Breast epithelium (tissue), 4 donors: ENCODE data around the gene SYT13. TPM values are rescaled to one million over a fixed set of nuclear protein-coding genes. Genes with fewer than 3 reads are reported as not detected.

ENCODE experiments used
- DNase-seq, 2 donors: peaks; one replicate each; pipeline ENCODE4 v3.0.0-alpha.2; 2019; ENCODE audit warnings: low spot score in 2 of 2
- H3K27ac ChIP-seq, 2 donors: fragments of 200-600 bp; sonication (generic) in 1 of 2; one replicate each; pipeline ENCODE4 v1.5.1; 2016 to 2019; ENCODE audit warnings: mild to moderate bottlenecking in 1 of 2
- H3K27me3 ChIP-seq, 2 donors: fragments of 200-600 bp; sonication (generic) in 1 of 2; one replicate each; pipeline versions ENCODE4 v1.5.1 to v1.6.0; 2017 to 2019; ENCODE audit warnings: control low read depth in 1 of 2, mild to moderate bottlenecking in 1 of 2
- H3K36me3 ChIP-seq: fragments of 200-600 bp; one replicate; pipeline ENCODE4 v1.5.1; 2019
- H3K4me1 ChIP-seq, 2 donors: fragments of 200-600 bp; sonication (generic); one replicate each; pipeline ENCODE4 v1.5.1; 2016 to 2019; ENCODE audit warnings: control low read depth in 1 of 2
- H3K4me3 ChIP-seq, 3 donors: fragments of 200-600 bp; sonication (generic); 1 replicate in 2 of 3; 2 replicates in 1 of 3; pipeline ENCODE4 v1.5.1; 2016 to 2019; ENCODE audit warnings: mild to moderate bottlenecking in 3 of 3, moderate library complexity in 2 of 3
- H3K9me3 ChIP-seq, 2 donors: fragments of 200-600 bp; sonication (generic) in 1 of 2; one replicate each; pipeline ENCODE4 v1.5.1; 2016 to 2019; ENCODE audit warnings: control low read depth in 1 of 2
- POLR2A ChIP-seq: fragments of 450-650 bp; IDR thresholded peaks from one replicate; pipeline ENCODE4 v1.6.1; 2016; ENCODE audit warnings: antibody characterized with exemption, mild to moderate bottlenecking, moderate library complexity
- POLR2AphosphoS5 ChIP-seq, 3 donors: sonication (generic); formaldehyde crosslinking; IDR thresholded peaks; one replicate each; pipeline ENCODE4 v1.6.1; 2017; ENCODE audit warnings: antibody characterized with exemption in 3 of 3
- intact Hi-C: fragments of 100-400 bp; cut with DNase I; formaldehyde crosslinking; loops from one replicate; pipeline ENCODE4 v1.15.1; 2023; ENCODE audit warnings: low total_unique reads
- total RNA-seq, 3 donors: library from RNA; depleted of rRNA; stranded (reverse); fragments of >200 nt; gene quantifications; one replicate each; pipeline ENCODE4 v1.1.0, GENCODE V29; 2016
- TF ChIP-seq, protein P1 (sequence below), 3 donors: fragments of 450-650 bp; IDR thresholded peaks; one replicate each; pipeline ENCODE4 v1.5.1; 2016 to 2017; ENCODE audit warnings: antibody characterized with exemption in 3 of 3, mild to moderate bottlenecking in 3 of 3, moderate library complexity in 3 of 3

The SYT13 gene
- total RNA-seq, 3 donors from 2014 or later, result 0.29 to 0.33 TPM; not detected in 1

DNA sequence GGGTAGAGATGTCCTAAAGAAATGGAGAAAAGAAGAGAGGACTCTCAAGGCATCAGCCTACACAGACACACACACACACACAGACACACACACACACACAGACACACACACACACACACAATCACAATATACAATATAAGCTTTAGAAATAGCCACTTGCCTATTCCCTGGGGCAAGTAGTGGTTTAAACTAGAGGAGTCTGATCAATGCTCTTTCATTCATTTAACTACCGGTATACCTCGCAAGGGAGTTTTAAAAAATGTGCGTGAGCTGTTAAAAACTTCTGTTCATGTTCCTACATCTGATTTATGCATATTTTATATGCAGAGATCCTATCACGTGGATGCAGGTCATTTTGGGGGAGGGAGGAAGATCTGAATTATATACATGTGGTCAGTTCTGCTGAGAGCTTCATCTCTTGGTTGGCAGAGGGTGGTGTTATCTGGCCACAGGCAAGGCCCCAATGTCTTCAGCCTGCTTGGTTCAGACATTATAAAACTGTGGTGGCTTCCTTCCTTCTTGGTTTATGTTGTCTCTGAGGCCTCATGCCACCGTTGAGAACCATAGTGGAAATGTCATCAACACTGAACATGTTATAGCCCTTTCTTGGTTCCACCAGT lies 56.6 kb downstream of the SYT13 start:
- Histone ChIP-seq H3K27ac (no peak overlapping the region), H3K36me3 (peaks cover 9% of the 10 kb centered on the region), H3K4me1 (no peaks in the 10 kb centered on the region), H3K9me3 (no peaks in the 10 kb centered on the region), H3K4me3 (no peak overlapping the region), H3K27me3 (no peaks in the 10 kb centered on the region)
- no peak for TF ChIP-seq POLR2A
- no peak for TF ChIP-seq POLR2AphosphoS5 (IDR thresholded peaks at IDR 0.05)
- TF ChIP-seq, protein P1, sequence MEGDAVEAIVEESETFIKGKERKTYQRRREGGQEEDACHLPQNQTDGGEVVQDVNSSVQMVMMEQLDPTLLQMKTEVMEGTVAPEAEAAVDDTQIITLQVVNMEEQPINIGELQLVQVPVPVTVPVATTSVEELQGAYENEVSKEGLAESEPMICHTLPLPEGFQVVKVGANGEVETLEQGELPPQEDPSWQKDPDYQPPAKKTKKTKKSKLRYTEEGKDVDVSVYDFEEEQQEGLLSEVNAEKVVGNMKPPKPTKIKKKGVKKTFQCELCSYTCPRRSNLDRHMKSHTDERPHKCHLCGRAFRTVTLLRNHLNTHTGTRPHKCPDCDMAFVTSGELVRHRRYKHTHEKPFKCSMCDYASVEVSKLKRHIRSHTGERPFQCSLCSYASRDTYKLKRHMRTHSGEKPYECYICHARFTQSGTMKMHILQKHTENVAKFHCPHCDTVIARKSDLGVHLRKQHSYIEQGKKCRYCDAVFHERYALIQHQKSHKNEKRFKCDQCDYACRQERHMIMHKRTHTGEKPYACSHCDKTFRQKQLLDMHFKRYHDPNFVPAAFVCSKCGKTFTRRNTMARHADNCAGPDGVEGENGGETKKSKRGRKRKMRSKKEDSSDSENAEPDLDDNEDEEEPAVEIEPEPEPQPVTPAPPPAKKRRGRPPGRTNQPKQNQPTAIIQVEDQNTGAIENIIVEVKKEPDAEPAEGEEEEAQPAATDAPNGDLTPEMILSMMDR (IDR thresholded peaks at IDR 0.05), result no peak
- intact Hi-C loops, result loop anchor here (5.0 kb wide), 1 partner anchor 83 kb away; no protein-coding TSS in a partner anchor
- no peak for DNase-seq

GRCh38 chr11:45227836-45228235 lies 58.3 kb downstream of the SYT13 start:
- H3K9me3 ChIP-seq, result no peaks in the 10 kb centered on the region
- TF ChIP-seq POLR2A (no peak), POLR2AphosphoS5 (IDR thresholded peaks at IDR 0.05) (no peak)
- TF ChIP-seq, protein P1 (IDR thresholded peaks at IDR 0.05), result no peak
- H3K4me3 ChIP-seq, result no peak overlapping the region
- no peak overlapping the region for H3K27ac ChIP-seq
- H3K4me1 ChIP-seq, result no peaks in the 10 kb centered on the region
- intact Hi-C loops, result loop anchor here (5.0 kb wide), 1 partner anchor 84 kb away; no protein-coding TSS in a partner anchor
- no peak for DNase-seq
- H3K36me3 ChIP-seq, result peaks cover 9% of the 10 kb centered on the region
- H3K27me3 ChIP-seq, result no peaks in the 10 kb centered on the region

- Histone ChIP-seq H3K9me3 (no peaks in the 10 kb centered on the region), H3K27me3 (no peaks in the 10 kb centered on the region), H3K27ac (no peak overlapping the region), H3K4me3 (no peak overlapping the region), H3K4me1 (no peaks in the 10 kb centered on the region), H3K36me3 (peaks cover 9% of the 10 kb centered on the region)
- intact Hi-C loops, result loop anchor here (5.0 kb wide), 1 partner anchor 85 kb away; no protein-coding TSS in a partner anchor
- TF ChIP-seq POLR2A, result no peak
- TF ChIP-seq, protein P1 (IDR thresholded peaks at IDR 0.05), result no peak
- no peak for TF ChIP-seq POLR2AphosphoS5 (IDR thresholded peaks at IDR 0.05)
- no peak for DNase-seq
These were observed 59.2 kb downstream of the SYT13 start for GRCh38 chr11:45226901-45227300.

DNA sequence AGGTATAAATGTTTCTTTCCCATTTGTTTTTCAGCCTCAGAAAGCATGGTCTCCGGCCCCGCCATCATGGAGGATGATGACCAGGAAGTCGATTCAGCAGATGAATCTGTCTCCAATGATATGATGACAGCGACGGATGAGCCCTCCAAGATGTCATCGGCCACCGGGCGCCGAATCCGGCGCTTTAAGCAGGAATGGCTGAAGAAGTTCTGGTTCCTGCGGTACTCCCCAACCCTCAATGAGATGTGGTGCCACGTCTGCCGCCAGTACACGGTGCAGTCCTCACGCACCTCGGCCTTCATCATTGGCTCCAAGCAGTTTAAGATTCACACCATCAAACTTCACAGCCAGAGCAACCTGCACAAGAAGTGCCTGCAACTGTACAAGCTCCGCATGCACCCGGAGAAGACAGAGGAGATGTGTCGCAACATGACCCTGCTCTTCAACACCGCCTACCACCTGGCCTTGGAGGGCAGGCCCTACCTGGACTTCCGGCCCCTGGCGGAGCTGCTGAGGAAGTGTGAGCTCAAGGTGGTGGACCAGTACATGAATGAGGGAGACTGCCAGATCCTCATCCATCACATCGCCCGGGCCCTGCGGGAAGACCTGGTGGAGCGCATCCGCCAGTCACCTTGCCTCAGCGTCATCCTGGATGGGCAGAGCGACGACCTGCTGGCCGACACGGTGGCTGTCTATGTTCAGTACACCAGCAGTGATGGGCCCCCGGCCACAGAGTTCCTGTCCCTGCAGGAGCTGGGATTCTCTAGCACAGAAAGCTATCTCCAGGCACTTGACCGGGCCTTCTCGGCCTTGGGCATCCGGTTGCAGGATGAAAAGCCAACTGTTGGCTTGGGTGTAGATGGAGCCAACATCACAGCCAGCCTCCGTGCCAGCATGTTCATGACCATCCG lies 59.9 kb downstream of the SYT13 start:
- intact Hi-C loops, result loop anchor here (5.0 kb wide), 1 partner anchor 86 kb away; no protein-coding TSS in a partner anchor
- no peak for DNase-seq
- Histone ChIP-seq H3K9me3 (no peaks in the 10 kb centered on the region), H3K4me3 (no peak overlapping the region), H3K4me1 (no peaks in the 10 kb centered on the region), H3K27ac (no peak overlapping the region), H3K27me3 (no peaks in the 10 kb centered on the region), H3K36me3 (peaks cover 9% of the 10 kb centered on the region)
- TF ChIP-seq POLR2A (no peak), POLR2AphosphoS5 (IDR thresholded peaks at IDR 0.05) (no peak)
- TF ChIP-seq, protein P1 (IDR thresholded peaks at IDR 0.05), result no peak

DNA sequence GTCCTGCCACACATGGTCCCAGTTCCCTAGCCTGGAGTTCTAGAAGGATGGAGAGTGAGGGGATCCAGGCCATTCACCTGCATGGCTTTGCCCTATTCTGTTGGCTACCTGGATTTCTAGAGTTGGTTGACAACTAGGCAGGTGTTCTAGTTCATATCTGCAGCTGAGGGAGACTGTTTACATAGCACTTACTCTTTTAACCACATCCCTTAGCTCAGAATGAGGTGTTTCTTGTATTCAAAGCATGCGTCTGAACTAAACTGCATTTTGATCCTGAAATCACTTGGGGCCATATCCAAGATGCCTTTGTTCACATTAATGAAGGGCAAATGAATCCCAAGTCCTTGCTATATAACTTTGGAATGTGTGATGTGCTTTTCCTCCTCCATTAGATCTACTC lies 60.9 kb downstream of the SYT13 start:
- TF ChIP-seq POLR2A, result no peak
- TF ChIP-seq POLR2AphosphoS5 (IDR thresholded peaks at IDR 0.05), result no peak
- TF ChIP-seq, protein P1 (IDR thresholded peaks at IDR 0.05), result no peak
- H3K27me3 ChIP-seq, result no peaks in the 10 kb centered on the region
- H3K9me3 ChIP-seq, result no peaks in the 10 kb centered on the region
- peaks cover 9% of the 10 kb centered on the region for H3K36me3 ChIP-seq
- intact Hi-C loops, result loop anchor here (5.0 kb wide), 1 partner anchor 87 kb away; no protein-coding TSS in a partner anchor
- H3K4me1 ChIP-seq, result no peaks in the 10 kb centered on the region
- H3K27ac ChIP-seq, result no peak overlapping the region
- no peak for DNase-seq
- no peak overlapping the region for H3K4me3 ChIP-seq
